HL-60/S4 treated with retinoic acid at 250 ng/mL for 4 days and 3 days (cell line): ENCODE data around the gene GPR68.
"Not testable (repeated sequence)": the region's sequence is repeated elsewhere in the genome, so short reads cannot be mapped to it uniquely, and the experiment has no call there.

Experiments
- in situ Hi-C: fragments of 300-500 bp; cut with MboI; formaldehyde crosslinking; loops from 2 replicates; pipeline ENCODE4 v1.7.0; 2022; ENCODE audit warnings: low sequenced_read_pairs

The GPR68 gene

GRCh38 chr14:91255026-91255695 lies 10.7 kb upstream of the GPR68 start:
- in situ Hi-C loops = no loop called here

DNA sequence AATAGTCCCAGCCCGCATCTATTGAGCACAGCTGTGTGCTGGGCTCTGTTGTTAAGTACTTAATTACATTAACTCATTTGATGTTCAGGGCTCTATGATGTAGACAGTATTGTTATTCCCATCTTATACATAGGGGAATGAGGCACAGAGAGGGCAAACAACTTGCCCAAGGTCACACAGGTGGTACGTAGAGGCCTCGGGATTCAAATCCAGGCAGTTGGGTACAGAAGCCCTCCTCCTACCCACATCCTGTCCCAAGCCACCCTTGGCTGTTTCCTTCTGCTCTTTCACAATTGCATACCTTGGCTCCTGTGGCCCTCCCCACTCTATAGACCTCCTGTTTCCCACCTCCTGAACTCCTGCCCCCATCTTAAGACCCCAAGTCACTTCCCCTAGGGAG lies 10.0 kb upstream of the GPR68 start:
- in situ Hi-C loops = no loop called here

DNA sequence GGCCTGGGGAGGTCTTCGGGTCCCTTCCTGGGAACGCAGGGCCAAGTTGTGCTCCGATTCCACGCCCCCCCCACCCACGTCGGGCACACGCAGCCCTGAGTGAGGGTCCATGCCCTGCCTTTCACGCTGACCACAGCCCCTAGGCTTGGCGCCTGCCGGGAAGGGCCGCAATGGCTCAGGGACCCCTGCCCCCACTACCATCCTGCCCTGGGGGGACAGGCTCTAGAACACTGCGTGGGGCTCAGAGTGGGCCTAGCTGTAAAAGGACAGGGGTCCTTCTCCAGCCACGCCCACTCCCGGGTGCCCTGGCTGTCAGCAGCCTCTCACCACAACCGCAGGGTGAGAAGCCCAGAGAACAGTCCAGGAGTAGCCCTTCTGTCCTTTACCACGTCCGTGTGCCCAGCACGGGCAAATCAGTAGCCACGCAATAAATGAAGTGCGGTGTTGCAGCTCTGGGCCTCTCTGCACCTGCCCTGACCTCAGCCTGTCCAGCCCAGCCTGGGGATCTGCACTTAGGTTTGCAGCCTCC lies 9.4 kb upstream of the GPR68 start:
- in situ Hi-C loops = no loop called here

DNA sequence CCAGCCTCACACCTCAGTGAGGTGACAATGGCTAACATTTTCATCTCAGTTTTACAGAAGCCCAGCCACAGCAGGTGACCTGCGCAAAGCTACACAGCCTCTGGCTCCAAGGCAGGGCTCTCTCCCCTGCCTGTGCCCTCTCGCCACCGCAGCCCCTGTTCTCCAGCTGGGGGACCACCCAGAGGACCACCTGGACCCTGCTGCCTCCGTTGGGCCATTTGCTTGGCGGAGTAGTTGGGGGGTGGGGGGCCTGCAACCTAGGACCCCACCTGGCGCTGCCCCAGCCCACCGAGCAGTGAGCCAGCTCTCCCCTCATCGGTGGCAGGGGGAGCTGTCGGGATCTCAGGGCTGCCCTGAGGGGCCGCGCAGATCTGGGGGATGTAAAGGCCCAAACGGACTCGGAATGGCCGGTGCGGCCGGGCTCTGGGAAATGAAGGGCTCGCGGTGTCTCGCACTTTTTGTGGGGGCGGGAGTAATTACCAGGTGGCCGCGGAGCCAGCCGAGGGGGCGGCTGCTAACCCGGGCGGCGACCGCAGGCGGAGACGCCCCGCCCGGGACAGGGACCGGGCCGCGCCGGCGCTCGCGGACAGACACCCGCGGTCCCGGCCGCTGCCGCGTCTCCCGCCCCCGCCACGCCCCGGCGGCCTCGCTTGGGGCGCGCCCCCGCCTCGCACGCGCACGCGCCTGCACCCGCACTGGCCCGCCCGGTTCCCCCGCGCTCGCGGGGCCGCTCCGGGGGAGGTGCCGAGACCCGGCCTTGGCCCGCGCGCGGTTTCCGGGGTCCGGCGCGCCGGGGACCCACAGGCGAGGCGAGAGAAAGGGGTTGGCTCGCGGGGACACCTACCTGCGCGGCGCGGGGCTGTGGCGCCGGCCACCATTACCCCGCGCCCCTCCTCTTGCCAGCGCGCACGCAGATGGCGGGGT lies 8.6 kb upstream of the GPR68 start:
- in situ Hi-C loops = no loop called here

GRCh38 chr14:91250912-91251311 lies 6.4 kb upstream of the GPR68 start:
- in situ Hi-C loops = no loop called here

GRCh38 chr14:91249841-91250616 lies 5.5 kb upstream of the GPR68 start:
- in situ Hi-C loops = no loop called here

DNA sequence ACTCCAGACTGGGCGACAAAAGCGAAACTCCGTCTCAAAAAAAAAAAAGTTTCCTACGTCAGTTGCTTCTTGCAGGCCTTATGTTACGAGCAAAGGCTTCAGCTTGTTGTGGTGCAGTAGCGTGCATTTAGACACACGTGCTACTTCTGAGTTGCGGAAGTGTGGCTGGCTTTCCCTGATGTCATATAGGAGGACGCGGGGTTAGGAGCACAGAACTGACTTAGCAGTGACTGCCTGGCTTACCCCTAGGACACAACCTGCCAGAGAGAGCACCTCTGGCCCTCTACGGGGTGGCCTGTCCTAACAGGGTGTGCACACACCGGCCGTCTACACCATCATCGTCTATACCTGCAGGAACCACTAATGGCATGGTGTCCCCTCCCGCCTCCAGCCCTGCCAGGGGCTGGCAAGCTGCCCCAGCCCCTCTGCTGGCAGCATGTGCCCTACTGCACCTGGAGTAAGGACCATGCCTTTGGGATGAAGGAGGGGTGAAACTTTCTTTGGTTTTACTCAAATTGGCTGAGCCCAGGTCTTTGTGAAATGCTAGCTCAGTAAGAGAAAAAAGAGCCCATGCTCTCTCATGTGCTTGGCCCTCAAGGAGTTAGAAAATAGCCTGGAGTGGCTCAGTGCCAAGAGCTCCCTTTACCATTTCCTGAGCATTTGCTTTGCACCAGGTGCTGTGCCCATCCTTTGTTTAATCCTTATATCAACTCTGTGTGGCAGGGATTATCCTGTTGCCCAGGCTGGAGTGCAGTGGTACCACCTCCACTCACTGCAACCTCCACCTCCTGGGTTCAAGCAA lies 1.7 kb upstream of the GPR68 start:
- in situ Hi-C loops = no loop called here

DNA sequence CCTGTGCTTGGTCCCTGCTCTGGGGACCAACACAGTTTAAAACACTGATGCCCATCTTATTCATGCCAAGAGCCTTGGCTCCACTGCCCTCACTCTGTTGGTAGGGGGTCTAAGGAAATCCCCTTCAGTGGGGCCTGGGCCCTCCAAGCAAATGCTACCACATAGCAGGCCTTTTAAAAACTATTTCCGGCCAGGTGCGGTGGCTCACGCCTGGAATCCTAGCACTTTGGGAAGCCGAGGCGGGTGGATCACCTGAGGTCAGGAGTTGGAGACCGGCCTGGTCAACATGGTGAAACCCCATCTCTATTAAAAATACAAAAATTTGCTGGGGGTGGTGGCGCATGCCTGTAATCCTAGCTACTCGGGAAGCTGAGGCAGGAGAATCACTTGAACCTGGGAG lies 1.1 kb upstream of the GPR68 start:
- in situ Hi-C loops = not testable (repeated sequence)

GRCh38 chr14:91245029-91245428 lies 525 bp upstream of the GPR68 start:
- in situ Hi-C loops = no loop called here

- in situ Hi-C loops = no loop called here
These were observed 1.4 kb downstream of the GPR68 start for GRCh38 chr14:91243074-91243471.

DNA sequence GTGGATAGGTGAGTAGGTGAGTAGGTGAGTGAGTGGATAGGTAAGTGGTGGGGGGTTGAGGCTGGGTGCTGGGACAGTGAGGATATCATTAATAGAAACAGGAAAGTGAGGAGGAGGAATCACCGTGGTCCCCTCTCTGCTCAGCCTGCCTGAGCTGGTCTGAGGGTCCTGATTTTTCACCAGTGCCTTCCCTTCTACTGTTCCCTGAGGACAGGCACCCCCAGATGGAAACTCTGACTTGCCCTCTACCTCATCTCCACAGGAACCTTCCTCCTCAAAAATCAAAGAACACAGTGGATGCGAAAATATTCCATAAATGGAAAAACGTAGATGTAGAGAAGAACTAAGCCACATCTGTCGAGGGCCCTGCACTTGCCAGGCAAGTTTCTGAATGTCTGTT lies 1.9 kb downstream of the GPR68 start:
- in situ Hi-C loops = no loop called here

DNA sequence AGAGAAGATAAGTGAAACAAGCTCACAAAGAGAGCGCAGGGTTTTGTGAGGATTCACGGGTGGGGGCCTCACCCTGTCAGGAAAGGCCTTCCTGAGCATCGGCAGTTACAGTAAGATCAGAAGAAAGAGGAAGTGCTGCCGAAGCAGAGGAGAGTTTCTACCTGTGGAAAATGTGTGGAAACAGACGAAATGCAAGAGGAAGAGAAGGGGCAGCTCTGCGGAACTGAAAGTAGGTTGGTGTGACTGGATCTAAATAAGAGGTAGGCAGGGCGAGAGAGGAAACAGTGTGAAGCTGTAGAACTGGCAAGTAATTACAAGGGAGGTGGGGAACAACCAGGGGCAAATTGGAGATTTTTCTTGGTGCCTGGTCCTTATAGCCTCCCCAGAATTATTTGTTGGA lies 2.6 kb downstream of the GPR68 start:
- in situ Hi-C loops = no loop called here

GRCh38 chr14:91238661-91239060 lies 5.8 kb downstream of the GPR68 start:
- in situ Hi-C loops = no loop called here

DNA sequence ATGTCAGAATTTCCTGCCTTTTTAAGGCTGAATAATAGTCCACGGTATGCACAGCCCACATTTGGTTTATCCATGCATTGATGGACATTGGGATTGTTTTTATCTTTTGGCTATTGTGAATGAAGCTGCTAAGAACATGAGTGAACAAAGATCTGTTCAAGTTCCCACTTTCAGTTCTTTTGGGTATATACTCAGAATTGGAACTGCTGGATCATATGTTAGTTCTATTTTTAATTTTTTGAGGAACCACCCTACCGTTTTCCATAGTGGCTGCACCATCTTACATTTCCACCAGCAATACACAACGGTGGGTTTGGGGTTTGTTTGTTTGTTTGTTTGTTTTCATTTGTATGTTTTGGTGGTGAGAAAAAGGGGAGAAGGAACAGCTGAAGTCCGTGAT lies 6.4 kb downstream of the GPR68 start:
- in situ Hi-C loops = no loop called here

DNA sequence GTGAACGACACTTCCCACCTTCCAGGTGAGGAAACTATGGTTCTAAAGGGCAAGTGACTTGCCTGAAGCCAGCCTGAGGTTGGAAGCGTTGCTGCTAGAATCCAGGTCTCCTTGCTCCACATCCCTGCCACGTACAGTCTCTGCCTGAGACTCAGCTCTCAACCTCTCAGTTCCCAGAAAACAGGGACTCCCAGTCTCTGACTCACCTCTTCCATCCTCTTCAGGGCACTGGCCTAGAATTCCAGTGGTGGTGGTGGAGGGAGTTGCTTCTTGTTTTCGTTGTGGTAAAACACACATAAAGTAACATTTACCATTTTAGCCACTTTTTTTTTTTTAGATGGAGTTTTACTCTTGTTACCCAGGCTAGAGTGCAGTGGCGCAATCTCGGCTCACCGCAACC lies 7.3 kb downstream of the GPR68 start:
- in situ Hi-C loops = no loop called here

DNA sequence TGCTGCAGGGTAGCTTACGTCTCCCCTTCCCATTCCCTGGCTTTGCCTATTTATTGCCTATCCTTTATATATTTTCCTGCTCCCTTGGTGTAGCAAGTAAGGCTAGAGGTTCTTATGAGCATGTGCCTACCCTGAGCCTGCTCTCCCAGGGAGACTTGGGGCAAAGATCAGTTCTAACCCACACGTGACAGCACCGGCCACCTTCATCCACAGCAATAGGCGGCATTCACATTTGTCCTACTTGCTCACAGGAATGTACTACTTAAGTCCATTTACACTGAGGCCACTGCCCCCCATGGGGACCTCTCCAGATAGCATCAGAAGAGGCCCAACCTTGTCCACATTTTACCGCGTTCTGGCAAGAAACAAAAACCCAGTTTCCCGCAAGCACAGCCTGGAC lies 8.7 kb downstream of the GPR68 start:
- in situ Hi-C loops = no loop called here

DNA sequence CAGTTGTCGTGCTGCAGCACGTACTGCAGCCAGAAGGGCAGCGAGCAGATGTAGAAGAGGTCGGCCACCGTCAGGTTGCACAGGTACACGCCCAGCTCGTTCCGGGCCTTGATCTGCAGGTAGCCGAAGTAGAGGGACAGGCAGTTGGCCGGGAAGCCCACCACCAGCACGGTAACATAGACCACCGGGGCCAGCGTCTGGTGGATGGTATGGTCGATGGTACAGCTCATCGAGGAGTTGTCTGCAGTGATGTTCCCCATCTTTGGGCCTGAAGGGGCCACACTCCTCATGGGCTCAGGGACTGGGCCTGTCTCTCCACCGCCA lies 9.8 kb downstream of the GPR68 start:
- in situ Hi-C loops = no loop called here

GRCh38 chr14:91233936-91234790 lies 10.3 kb downstream of the GPR68 start:
- in situ Hi-C loops = no loop called here

DNA sequence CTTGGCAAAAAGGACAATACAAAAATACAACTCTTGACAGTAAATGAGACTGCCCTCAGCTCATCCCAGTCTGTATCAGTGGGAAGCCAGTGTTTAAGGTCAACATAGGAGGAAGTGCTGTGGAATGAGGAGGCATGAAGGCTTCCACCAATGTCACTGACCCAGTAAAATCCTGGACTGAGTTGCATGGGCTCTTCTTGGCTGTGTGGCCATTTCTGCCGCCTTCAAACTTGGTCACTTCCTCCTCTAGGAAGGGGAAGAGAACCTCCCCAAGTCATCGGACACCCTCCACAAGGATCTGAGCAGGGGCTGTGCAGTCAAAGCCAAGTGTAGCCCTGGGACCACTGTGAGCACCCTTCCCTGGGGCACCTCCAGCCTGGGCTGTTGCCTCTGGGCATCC lies 11.9 kb downstream of the GPR68 start:
- in situ Hi-C loops = no loop called here

DNA sequence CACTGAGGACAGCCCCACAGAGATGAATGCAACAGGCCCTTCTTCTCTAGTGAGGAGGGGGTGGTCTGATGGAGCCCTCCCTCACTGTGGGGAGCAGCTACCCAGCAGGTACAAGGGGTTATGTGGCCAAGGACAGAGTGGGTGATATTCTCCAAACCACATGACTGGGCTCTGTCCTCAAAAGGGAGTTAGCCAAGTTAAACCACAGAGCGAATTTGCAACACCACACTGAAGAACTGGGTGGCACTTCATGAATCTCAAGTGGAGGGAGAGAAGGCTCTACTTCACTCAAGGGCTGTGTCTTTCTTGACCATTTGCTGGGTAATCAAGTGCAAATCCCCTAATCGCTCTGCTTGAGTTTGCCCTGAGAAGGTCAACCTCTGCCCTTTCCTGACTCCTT lies 12.5 kb downstream of the GPR68 start:
- in situ Hi-C loops = no loop called here
